Natural killer cell (primary cell): ENCODE data around the gene EPHB2. TPM values are rescaled to one million over a fixed set of nuclear protein-coding genes. Genes with fewer than 3 reads are reported as not detected.
A peak's percentile ranks its signal among the peaks of the same experiment; 100 is the strongest.

Source experiments
- ATAC-seq, 3 donors: fragments of 150-1000 bp in 2 of 3; fragments of 200-7000 bp in 1 of 3; cut with Tn5 transposase; 1 replicate in 1 of 3; 2 replicates in 2 of 3; pipeline ENCODE4 v1.10.0; 2021; ENCODE audit warnings: mild to moderate bottlenecking in 2 of 3, moderate library complexity in 2 of 3
- DNase-seq, 2 donors: peaks; one replicate each; pipeline versions ENCODE4 v3.0.0 to v3.0.0-alpha.2; 2013 to 2021; ENCODE audit warnings: mixed read lengths in 1 of 2
- H3K27ac ChIP-seq: one replicate; pipeline ENCODE4 v1.5.1; 2013; ENCODE audit warnings: mild to moderate bottlenecking, low read length
- H3K27me3 ChIP-seq: one replicate; pipeline ENCODE4 v1.6.1; 2013; ENCODE audit warnings: low read length; ENCODE audit not compliant: control insufficient read depth, insufficient read depth
- H3K36me3 ChIP-seq: one replicate; pipeline ENCODE4 v1.6.1; 2013; ENCODE audit warnings: low read length; ENCODE audit not compliant: control insufficient read depth, insufficient read depth
- H3K4me1 ChIP-seq: one replicate; pipeline ENCODE4 v1.6.1; 2013; ENCODE audit warnings: low read length; ENCODE audit not compliant: control insufficient read depth, insufficient read depth
- H3K4me3 ChIP-seq: one replicate; pipeline ENCODE4 v1.5.1; 2013; ENCODE audit warnings: low read length
- H3K9me3 ChIP-seq: one replicate; pipeline ENCODE4 v1.6.1; 2013; ENCODE audit warnings: low read length; ENCODE audit not compliant: control insufficient read depth, insufficient read depth
- H3K27ac Mint-ChIP-seq, 2 donors: one replicate each; pipeline ENCODE4 v1.8.0; 2022; ENCODE audit warnings: mild to moderate bottlenecking in 2 of 2, mixed read lengths in 2 of 2, moderate library complexity in 1 of 2
- H3K27me3 Mint-ChIP-seq, 2 donors: one replicate each; pipeline ENCODE4 v1.8.0; 2022; ENCODE audit warnings: low read depth in 2 of 2, mixed read lengths in 2 of 2
- H3K36me3 Mint-ChIP-seq: one replicate; pipeline ENCODE4 v1.8.0; 2022; ENCODE audit warnings: mixed read lengths
- H3K4me1 Mint-ChIP-seq, 2 donors: one replicate each; pipeline ENCODE4 v1.8.0; 2022; ENCODE audit warnings: mixed read lengths in 2 of 2
- H3K4me3 Mint-ChIP-seq: one replicate; pipeline ENCODE4 v1.8.0; 2022; ENCODE audit warnings: mild to moderate bottlenecking, moderate library complexity, mixed read lengths
- H3K9me3 Mint-ChIP-seq, 2 donors: one replicate each; pipeline ENCODE4 v1.8.0; 2022; ENCODE audit warnings: mixed read lengths in 2 of 2
- WGBS: methylation state at CpG from one replicate; pipeline ENCODE4 v1.1.7; 2013; ENCODE audit warnings: missing lambda C conversion rate; ENCODE audit not compliant: insufficient coverage; 5-methylcytosine and 5-hydroxymethylcytosine counted together
- intact Hi-C: fragments of 100-400 bp; cut with micrococcal nuclease; formaldehyde crosslinking; loops from one replicate; pipeline ENCODE4 v1.14.2; 2022
- total RNA-seq, 4 donors: library from RNA; stranded (reverse); fragments of 120-200 nt in 1 of 4; gene quantifications; one replicate each; pipeline versions ENCODE4 v1.2.3 to v1.2.4, GENCODE V29; 2013 to 2022
- TF ChIP-seq, protein P1 (sequence below): fragments of 200-600 bp; IDR thresholded peaks from one replicate; pipeline ENCODE4 v1.8.0; 2022; ENCODE audit warnings: antibody characterized with exemption

EPHB2 gene
- total RNA-seq, 3 donors from 2014 or later (not counting 1 experiment from before 2014, with no cell fraction given), result 0.14 to 0.23 TPM; not detected in 1

DNA sequence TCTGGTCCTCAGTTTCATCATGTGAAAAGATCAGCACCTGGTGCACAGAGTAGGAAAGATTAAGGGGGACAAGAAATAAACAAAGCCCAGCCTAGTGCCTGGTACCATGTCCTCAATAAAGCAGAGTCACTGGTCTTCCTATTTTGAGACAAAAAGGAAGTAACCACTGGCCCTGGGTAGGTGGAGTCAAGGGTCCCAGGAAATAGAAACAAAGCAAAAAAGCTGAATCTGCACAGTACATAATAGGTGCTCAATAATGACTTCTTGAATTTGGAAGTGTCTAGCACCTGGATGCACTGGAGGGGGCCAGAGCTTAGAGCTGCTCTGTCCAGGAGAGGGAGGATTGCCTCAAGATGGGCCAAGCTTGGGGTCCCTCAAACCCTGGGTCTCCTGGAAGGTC, 1.9 kb upstream of the EPHB2 start:
- no peak overlapping the region for H3K27ac ChIP-seq
- DNase-seq (no peak), ATAC-seq (no peak)
- H3K36me3 ChIP-seq, result no peaks in the 10 kb centered on the region
- H3K4me3 Mint-ChIP-seq, result no peak overlapping the region
- TF ChIP-seq, protein P1, sequence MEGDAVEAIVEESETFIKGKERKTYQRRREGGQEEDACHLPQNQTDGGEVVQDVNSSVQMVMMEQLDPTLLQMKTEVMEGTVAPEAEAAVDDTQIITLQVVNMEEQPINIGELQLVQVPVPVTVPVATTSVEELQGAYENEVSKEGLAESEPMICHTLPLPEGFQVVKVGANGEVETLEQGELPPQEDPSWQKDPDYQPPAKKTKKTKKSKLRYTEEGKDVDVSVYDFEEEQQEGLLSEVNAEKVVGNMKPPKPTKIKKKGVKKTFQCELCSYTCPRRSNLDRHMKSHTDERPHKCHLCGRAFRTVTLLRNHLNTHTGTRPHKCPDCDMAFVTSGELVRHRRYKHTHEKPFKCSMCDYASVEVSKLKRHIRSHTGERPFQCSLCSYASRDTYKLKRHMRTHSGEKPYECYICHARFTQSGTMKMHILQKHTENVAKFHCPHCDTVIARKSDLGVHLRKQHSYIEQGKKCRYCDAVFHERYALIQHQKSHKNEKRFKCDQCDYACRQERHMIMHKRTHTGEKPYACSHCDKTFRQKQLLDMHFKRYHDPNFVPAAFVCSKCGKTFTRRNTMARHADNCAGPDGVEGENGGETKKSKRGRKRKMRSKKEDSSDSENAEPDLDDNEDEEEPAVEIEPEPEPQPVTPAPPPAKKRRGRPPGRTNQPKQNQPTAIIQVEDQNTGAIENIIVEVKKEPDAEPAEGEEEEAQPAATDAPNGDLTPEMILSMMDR, result no peak
- no peak overlapping the region for H3K4me3 ChIP-seq
- intact Hi-C loops, result loop anchor here (10.0 kb wide), 1 partner anchor 256 kb away; no protein-coding TSS in a partner anchor
- peaks cover 10% of the 10 kb centered on the region for H3K4me1 ChIP-seq
- peaks cover 19% of the 10 kb centered on the region for H3K27me3 ChIP-seq
- H3K4me1 Mint-ChIP-seq, result no peaks in the 10 kb centered on the region
- no peak overlapping the region for H3K27ac Mint-ChIP-seq
- H3K36me3 Mint-ChIP-seq, result no peaks in the 10 kb centered on the region
- H3K9me3 Mint-ChIP-seq, result no peaks in the 10 kb centered on the region
- no peaks in the 10 kb centered on the region for H3K9me3 ChIP-seq
- peaks cover 42 to 47% of the 10 kb centered on the region in 2 donors for H3K27me3 Mint-ChIP-seq

DNA sequence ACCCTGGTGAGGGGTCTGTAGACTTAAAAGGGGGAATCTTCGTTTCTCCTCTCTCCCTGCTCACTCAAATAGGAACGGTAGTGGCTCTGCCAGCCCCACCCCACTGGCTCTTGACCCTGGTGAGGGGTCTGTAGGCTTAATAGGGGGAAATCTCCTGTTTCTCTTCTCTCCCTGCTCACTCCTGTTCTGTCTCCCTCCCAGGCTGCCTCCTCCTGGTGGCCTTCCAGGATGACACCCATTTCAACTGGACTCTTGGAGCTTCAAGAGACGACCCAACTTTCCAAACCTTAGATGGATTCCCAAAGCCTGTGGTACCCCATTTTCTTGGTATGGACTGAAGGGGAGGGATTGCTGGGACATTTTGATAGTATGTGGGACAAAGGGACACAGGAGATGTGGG, 1.4 kb upstream of the EPHB2 start:
- Mint-ChIP-seq H3K4me1 (no peaks in the 10 kb centered on the region), H3K9me3 (no peaks in the 10 kb centered on the region), H3K4me3 (no peak overlapping the region), H3K27ac (no peak overlapping the region), H3K36me3 (no peaks in the 10 kb centered on the region), H3K27me3 (peaks cover 45 to 52% of the 10 kb centered on the region in 2 donors)
- Histone ChIP-seq H3K4me1 (peaks cover 10% of the 10 kb centered on the region), H3K9me3 (no peaks in the 10 kb centered on the region), H3K36me3 (no peaks in the 10 kb centered on the region), H3K27ac (no peak overlapping the region), H3K27me3 (peaks cover 19% of the 10 kb centered on the region), H3K4me3 (no peak overlapping the region)
- ATAC-seq (no peak), DNase-seq (no peak)
- 92% methylated on average over 1 of the region's 3 CpGs for WGBS
- intact Hi-C loops, result loop anchor here (10.0 kb wide), 1 partner anchor 256 kb away; no protein-coding TSS in a partner anchor
- TF ChIP-seq, protein P1, result no peak

DNA sequence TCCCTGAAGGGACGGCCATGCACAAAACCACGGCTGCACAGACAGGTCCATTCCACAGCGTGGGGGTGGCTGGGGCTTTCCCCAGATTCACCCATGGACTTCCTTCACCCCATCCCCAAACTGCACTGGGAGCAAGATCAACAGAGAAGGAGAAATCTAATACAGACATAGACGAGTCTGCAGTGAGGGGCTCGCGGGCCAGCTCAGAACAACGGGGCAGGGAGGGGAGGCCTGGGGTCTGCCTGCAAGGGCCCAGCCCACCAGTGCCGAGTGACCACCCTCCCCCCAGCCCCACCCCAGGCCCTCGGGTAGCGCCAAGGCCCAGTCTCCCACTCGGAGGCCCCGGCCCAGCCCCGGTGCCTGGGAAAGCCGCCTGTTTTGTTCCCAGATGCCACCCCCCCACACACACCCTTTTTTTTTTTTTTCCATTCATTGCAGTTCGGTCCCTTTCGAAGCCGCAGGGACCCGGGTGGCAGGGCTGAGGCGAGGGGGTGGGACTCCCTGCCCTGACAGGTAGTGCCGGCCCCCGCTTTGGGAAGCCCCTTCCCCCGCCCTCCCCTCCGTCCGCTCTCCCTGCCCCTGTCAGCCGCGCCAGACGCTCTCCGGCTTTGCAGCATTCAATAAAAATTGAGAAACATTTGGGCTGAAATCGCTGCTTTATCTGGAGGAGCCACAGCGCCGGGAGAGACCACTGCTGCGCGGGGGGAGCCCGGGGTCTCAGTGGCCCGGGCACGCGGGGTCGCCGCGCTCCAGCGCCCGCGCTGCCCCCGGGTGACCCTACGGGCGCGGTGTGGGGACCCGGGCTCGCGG, 543 bp upstream of the EPHB2 start:
- Mint-ChIP-seq H3K9me3 (no peaks in the 10 kb centered on the region), H3K4me1 (no peaks in the 10 kb centered on the region), H3K36me3 (no peaks in the 10 kb centered on the region), H3K27me3 (peaks cover 51 to 54% of the 10 kb centered on the region in 2 donors), H3K4me3 (peak overlapping the region; percentile 70), H3K27ac (no peak overlapping the region)
- Histone ChIP-seq H3K27me3 (peaks cover 19% of the 10 kb centered on the region), H3K27ac (no peak overlapping the region), H3K4me1 (peaks cover 10% of the 10 kb centered on the region), H3K9me3 (no peaks in the 10 kb centered on the region), H3K4me3 (no peak overlapping the region), H3K36me3 (no peaks in the 10 kb centered on the region)
- TF ChIP-seq, protein P1, result no peak
- intact Hi-C loops, result loop anchor here (10.0 kb wide), 1 partner anchor 255 kb away; no protein-coding TSS in a partner anchor
- DNase-seq (peak in 1 of 2 donors; percentile 31), ATAC-seq (peak in 2 of 3 donors; percentile 15 to 18)
- WGBS, result 3% methylated on average over 50 of the region's 50 CpGs
